ENCODE measurements around the gene ZNF654.

DNA sequence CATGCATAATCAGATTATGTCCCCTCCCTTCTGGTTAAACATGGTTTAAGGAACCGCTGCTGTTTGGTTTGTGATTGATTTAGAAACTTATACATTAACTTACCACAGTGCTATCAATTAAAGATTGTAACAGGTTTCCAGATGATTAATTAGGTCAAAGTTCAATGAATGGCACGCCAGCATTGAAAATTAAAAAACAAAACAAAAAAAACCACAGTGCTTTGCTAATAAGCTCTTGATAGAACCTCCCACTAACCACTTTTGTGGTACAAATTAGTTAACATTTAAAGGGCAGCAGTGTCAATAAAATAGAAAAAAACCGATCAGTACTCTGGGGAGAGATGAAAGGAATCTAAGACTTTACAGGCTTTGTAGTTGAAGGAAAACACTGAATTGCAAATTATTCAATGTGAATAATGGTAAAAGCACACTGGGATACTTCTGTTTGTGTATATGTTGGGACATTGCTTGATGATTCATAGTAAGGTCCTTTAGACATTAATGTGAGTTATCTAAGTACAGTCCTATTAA is 83.1 kb downstream of the ZNF654 start:
- TF ChIP-seq EZH2phosphoT487 (IDR thresholded peaks at IDR 0.05; ENCODE audit: unreplicated experiment) (no peak), ZNF331 (CRISPR knock-in tag; IDR thresholded peaks at IDR 0.05; ENCODE audit: low read depth) (no peak)
- TF ChIP-seq, protein P1, sequence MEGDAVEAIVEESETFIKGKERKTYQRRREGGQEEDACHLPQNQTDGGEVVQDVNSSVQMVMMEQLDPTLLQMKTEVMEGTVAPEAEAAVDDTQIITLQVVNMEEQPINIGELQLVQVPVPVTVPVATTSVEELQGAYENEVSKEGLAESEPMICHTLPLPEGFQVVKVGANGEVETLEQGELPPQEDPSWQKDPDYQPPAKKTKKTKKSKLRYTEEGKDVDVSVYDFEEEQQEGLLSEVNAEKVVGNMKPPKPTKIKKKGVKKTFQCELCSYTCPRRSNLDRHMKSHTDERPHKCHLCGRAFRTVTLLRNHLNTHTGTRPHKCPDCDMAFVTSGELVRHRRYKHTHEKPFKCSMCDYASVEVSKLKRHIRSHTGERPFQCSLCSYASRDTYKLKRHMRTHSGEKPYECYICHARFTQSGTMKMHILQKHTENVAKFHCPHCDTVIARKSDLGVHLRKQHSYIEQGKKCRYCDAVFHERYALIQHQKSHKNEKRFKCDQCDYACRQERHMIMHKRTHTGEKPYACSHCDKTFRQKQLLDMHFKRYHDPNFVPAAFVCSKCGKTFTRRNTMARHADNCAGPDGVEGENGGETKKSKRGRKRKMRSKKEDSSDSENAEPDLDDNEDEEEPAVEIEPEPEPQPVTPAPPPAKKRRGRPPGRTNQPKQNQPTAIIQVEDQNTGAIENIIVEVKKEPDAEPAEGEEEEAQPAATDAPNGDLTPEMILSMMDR (conservative IDR thresholded peaks at IDR 0.05; ENCODE audit: low read depth in 2 of 2): no peak
- TF ChIP-seq, protein P2, sequence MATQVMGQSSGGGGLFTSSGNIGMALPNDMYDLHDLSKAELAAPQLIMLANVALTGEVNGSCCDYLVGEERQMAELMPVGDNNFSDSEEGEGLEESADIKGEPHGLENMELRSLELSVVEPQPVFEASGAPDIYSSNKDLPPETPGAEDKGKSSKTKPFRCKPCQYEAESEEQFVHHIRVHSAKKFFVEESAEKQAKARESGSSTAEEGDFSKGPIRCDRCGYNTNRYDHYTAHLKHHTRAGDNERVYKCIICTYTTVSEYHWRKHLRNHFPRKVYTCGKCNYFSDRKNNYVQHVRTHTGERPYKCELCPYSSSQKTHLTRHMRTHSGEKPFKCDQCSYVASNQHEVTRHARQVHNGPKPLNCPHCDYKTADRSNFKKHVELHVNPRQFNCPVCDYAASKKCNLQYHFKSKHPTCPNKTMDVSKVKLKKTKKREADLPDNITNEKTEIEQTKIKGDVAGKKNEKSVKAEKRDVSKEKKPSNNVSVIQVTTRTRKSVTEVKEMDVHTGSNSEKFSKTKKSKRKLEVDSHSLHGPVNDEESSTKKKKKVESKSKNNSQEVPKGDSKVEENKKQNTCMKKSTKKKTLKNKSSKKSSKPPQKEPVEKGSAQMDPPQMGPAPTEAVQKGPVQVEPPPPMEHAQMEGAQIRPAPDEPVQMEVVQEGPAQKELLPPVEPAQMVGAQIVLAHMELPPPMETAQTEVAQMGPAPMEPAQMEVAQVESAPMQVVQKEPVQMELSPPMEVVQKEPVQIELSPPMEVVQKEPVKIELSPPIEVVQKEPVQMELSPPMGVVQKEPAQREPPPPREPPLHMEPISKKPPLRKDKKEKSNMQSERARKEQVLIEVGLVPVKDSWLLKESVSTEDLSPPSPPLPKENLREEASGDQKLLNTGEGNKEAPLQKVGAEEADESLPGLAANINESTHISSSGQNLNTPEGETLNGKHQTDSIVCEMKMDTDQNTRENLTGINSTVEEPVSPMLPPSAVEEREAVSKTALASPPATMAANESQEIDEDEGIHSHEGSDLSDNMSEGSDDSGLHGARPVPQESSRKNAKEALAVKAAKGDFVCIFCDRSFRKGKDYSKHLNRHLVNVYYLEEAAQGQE (IDR thresholded peaks at IDR 0.05; ENCODE audit: unreplicated experiment): no peak
